GM12892 (cell line): ENCODE data around the gene SNX10.

Experiments used
- POLR2A ChIP-seq: IDR thresholded peaks from 2 replicates; pipeline ENCODE4 v1.6.1; 2011; ENCODE audit warnings: low read depth, low read length, control low read depth
- TAF1 ChIP-seq: IDR thresholded peaks from 2 replicates; pipeline ENCODE4 v1.6.1; 2011; ENCODE audit warnings: low read depth, mild to moderate bottlenecking, control low read depth, low read length, borderline replicate concordance

DNA sequence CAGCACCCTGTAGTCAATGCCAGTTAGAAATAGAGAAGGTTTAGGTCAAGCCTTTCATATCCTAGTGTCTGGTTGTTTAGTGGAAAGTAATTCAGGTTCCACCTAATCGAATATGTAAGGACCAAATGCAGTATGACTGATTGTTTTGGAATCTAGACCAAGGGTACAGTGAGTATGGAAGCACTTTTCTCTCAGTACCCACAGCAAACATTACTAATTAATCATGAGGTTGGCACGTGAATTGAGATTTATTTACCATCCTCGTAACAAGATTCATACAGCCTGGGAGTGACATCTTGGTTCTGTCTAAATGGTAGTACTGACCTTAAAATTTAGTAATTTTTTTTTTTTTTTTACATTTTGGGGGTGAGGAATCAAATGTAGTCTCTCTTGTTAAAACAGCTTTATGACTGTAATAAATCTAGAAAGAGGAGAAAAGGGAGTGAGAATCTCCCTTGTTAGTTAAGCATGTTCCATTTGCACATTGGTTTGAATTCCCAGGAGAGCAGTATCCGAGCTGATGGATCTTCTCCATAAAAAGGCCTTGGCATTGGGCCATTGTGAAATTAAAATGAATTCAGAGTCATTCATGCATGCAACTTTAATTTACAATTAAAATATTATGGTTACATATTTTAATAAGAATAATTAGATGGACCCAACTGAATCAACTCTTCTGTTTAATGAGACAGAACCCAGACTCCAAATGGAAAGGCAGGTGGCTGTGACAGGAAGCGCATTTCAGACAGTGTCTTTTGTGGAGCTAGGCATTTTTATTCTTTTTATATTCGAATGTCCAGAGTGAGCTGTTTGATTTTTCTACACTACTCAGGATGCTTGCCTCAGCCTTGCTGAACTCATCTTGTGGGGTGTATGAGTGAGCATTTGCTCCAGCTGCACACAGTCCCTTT is 57.6 kb downstream of the SNX10 start:
- no peak for TF ChIP-seq POLR2A
- no peak for TF ChIP-seq TAF1
